A549 (cell line): ENCODE results near the gene SEPHS1. TPM values are rescaled to one million over a fixed set of nuclear protein-coding genes. Genes with fewer than 3 reads are reported as not detected.

Experiments
- ATAC-seq, 2 experiments: fragments of 200-7000 bp in 1 of 2; fragments of >200 bp in 1 of 2; cut with Nextera tagmentation in 1 of 2; cut with Tn5 transposase in 1 of 2; 3 replicates each; pipeline versions ENCODE4 v1.8.0 to v1.9.1; 2018 to 2020; ENCODE audit warnings: mild to moderate bottlenecking in 1 of 2, moderate library complexity in 1 of 2
- CTCF ChIA-PET: fragments of 300-600 bp; sonication (Branson Sonifier 250); formaldehyde crosslinking; extraction: SDS; loops from one replicate; lab custom pipeline; 2021; ENCODE audit warnings: antibody characterized with exemption, inconsistent platforms; lab: Yijun Ruan, JAX
- POLR2A ChIA-PET: fragments of 350-600 bp; formaldehyde crosslinking; extraction: SDS; loops from one replicate; lab custom pipeline; 2021; ENCODE audit warnings: antibody characterized with exemption, inconsistent platforms; lab: Yijun Ruan, JAX
- DNase-seq, 2 experiments: peaks; one replicate each; pipeline versions ENCODE4 v3.0.0 to v3.0.0-alpha.2; 2011 to 2016; ENCODE audit warnings: low read depth in 1 of 2, low spot score in 1 of 2
- FAIRE-seq: peaks from 2 replicates; lab custom pipeline; 2011; peaks lifted over from hg19 to GRCh38; lab: Jason Lieb, UNC
- H3K27ac ChIP-seq, 2 experiments: fragments of >200 bp; sonication (Bioruptor Twin); formaldehyde crosslinking; 3 replicates each; pipeline ENCODE4 v1.5.1; 2016 to 2017
- H3K4me1 ChIP-seq: fragments of >200 bp; sonication (Bioruptor Twin); formaldehyde crosslinking; 3 replicates; pipeline ENCODE4 v1.6.1; 2016
- H3K4me2 ChIP-seq: fragments of >200 bp; sonication (Bioruptor Twin); formaldehyde crosslinking; 3 replicates; pipeline ENCODE4 v1.6.1; 2016
- H3K4me3 ChIP-seq: fragments of >200 bp; sonication (Bioruptor Twin); formaldehyde crosslinking; 3 replicates; pipeline ENCODE4 v1.5.1; 2016
- H3K9me3 ChIP-seq: fragments of >200 bp; sonication (Bioruptor Twin); formaldehyde crosslinking; 3 replicates; pipeline ENCODE4 v1.6.1; 2016
- BCL3 ChIP-seq: fragments of >200 bp; sonication (Bioruptor Twin); formaldehyde crosslinking; IDR thresholded peaks from 3 replicates; pipeline ENCODE4 v1.6.1; 2016
- BHLHE40 ChIP-seq: IDR thresholded peaks from 2 replicates; pipeline ENCODE4 v1.6.1; 2012; ENCODE audit warnings: low read depth, low read length, inconsistent platforms
- CHD4 ChIP-seq: fragments of 200-600 bp; sonication (generic); IDR thresholded peaks from 2 replicates; pipeline ENCODE4 v1.6.1; 2016; ENCODE audit warnings: antibody characterized with exemption, mild to moderate bottlenecking, borderline replicate concordance
- EHF ChIP-seq: fragments of 250-450 bp; sonication (Bioruptor Pico); IDR thresholded peaks from 2 replicates; pipeline ENCODE4 v1.5.0; 2020; ENCODE audit warnings: mild to moderate bottlenecking
- EHMT2 ChIP-seq: fragments of 200-600 bp; sonication (generic); IDR thresholded peaks from 2 replicates; pipeline ENCODE4 v1.6.1; 2016; ENCODE audit warnings: antibody characterized with exemption, low read depth, mild to moderate bottlenecking, moderate library complexity
- ELK1 ChIP-seq: fragments of 150-350 bp; IDR thresholded peaks from 2 replicates; pipeline ENCODE4 v1.6.1; 2014; ENCODE audit warnings: low read depth, mild to moderate bottlenecking, low read length
- FOSB ChIP-seq: fragments of 250-450 bp; sonication (Bioruptor Pico); IDR thresholded peaks from 2 replicates; pipeline ENCODE4 v1.5.0; 2020; ENCODE audit warnings: mild to moderate bottlenecking, moderate library complexity
- FOXS1 ChIP-seq: fragments of 250-450 bp; sonication (Bioruptor Pico); IDR thresholded peaks from 2 replicates; pipeline ENCODE4 v1.5.0; 2020; ENCODE audit warnings: mild to moderate bottlenecking, moderate library complexity
- HDAC2 ChIP-seq: fragments of 200-600 bp; sonication (generic); IDR thresholded peaks from 2 replicates; pipeline ENCODE4 v1.6.1; 2016
- HOXA7 ChIP-seq: fragments of 250-450 bp; sonication (Bioruptor Pico); IDR thresholded peaks from 2 replicates; pipeline ENCODE4 v1.5.0; 2020; ENCODE audit warnings: mild to moderate bottlenecking, moderate library complexity
- HOXB5 ChIP-seq: fragments of 250-450 bp; sonication (Bioruptor Pico); IDR thresholded peaks from 2 replicates; pipeline ENCODE4 v1.5.0; 2020; ENCODE audit warnings: mild to moderate bottlenecking, moderate library complexity
- JUNB ChIP-seq: fragments of >200 bp; sonication (Bioruptor Twin); formaldehyde crosslinking; IDR thresholded peaks from 2 replicates; pipeline ENCODE4 v1.6.1; 2016
- KDM5A ChIP-seq: fragments of 200-600 bp; sonication (generic); IDR thresholded peaks from 2 replicates; pipeline ENCODE4 v1.6.1; 2016; ENCODE audit warnings: antibody characterized with exemption, mild to moderate bottlenecking
- MAX ChIP-seq: IDR thresholded peaks from 2 replicates; pipeline ENCODE4 v1.6.1; 2012
- MAZ ChIP-seq: fragments of 150-350 bp; IDR thresholded peaks from 2 replicates; pipeline ENCODE4 v1.6.1; 2014; ENCODE audit warnings: antibody characterized with exemption, low read depth, low read length, borderline replicate concordance
- NPAS2 ChIP-seq: fragments of 250-450 bp; sonication (Bioruptor Pico); IDR thresholded peaks from 2 replicates; pipeline ENCODE4 v1.8.0; 2022; ENCODE audit warnings: mild to moderate bottlenecking, moderate library complexity, borderline replicate concordance
- PHF8 ChIP-seq: fragments of 200-600 bp; sonication (generic); IDR thresholded peaks from 2 replicates; pipeline ENCODE4 v1.6.1; 2016; ENCODE audit warnings: low read depth, mild to moderate bottlenecking, antibody characterized with exemption, moderate library complexity, borderline replicate concordance
- POLR2A ChIP-seq: IDR thresholded peaks from 2 replicates; pipeline ENCODE4 v1.6.1; 2012; ENCODE audit warnings: mild to moderate bottlenecking, low read length
- RCOR1 ChIP-seq: fragments of 150-350 bp; IDR thresholded peaks from 2 replicates; pipeline ENCODE4 v1.6.1; 2014; ENCODE audit warnings: antibody characterized with exemption, low read length, low read depth
- REST ChIP-seq: fragments of 200-600 bp; sonication (generic); IDR thresholded peaks from 2 replicates; pipeline ENCODE4 v1.6.1; 2016; ENCODE audit warnings: antibody characterized with exemption, mild to moderate bottlenecking, moderate library complexity
- SREBF2 ChIP-seq: fragments of 450-650 bp; IDR thresholded peaks from 2 replicates; pipeline ENCODE4 v1.6.1; 2014; ENCODE audit warnings: mild to moderate bottlenecking, moderate library complexity
- ZSCAN20 ChIP-seq: fragments of 250-450 bp; sonication (Bioruptor Pico); IDR thresholded peaks from 2 replicates; pipeline ENCODE4 v1.8.0; 2022; ENCODE audit warnings: mild to moderate bottlenecking, moderate library complexity
- WGBS: methylation state at CpG from one replicate; pipeline ENCODE4 v1.1.6; 2017; ENCODE audit errors: missing lambda C conversion rate; 5-methylcytosine and 5-hydroxymethylcytosine counted together
- polyA plus RNA-seq, 4 experiments: library from polyadenylated mRNA; depleted of rRNA in 3 of 4; stranded (reverse); fragments of >200 nt; fragmentation: RNase III in 1 of 4; extraction: RNeasy Plus Mini Kit Qiagen cat#74134 plus additional on column Dnase treatment in 1 of 4; gene quantifications; 2 replicates in 3 of 4; 3 replicates in 1 of 4; pipeline ENCODE4 v1.2.3, GENCODE V29; 2011 to 2017

The SEPHS1 gene
- polyA plus RNA-seq, 2 of the 4 experiments (the other 2 are of a cell fraction): 71.4 to 124 TPM

DNA sequence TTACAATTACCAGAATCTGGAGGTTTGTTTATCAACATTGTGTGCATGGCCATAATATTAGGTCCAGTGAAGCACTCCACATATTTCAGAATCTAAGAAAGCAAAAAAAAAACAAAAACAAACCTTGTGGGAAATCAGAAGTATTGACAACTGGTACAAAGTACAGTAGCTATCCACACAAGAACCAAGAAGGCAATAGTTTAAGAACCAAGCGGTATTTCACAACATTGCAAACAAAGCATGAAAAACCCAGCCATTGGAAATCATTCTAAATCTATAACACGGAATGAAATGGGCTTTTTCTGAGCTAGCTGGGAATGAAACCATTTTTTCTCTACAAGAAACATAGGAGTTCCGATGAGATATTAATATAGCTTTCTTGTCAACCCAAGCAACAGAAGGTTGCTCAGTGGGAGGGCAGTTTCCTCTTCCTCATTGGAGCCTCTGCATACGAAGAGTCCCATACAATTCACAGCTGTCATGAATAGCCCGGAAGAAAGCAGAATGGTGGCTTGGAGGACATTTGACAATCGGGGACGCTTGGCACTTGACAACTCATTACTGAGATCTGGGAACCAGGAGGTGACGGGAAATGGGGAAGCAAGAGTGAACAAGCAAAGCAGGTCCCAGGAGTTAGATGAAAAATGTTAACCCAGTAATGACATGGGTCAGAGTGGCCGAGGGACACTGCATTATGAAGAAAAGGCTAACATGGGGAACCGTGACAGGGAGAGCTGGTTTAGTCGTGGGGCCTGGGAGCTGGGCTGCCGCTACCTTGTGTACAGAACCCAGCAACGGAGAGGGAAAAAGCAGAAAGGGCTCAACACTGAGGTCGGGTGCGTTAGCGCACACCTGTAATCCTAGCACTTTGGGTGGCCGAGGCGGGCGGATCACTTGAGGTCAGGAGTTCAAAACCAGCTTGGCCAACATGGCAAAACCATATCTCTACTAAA, 56.0 kb downstream of the SEPHS1 start:
- Histone ChIP-seq H3K4me1 (no peaks in the 10 kb centered on the region), H3K4me3 (no peak overlapping the region), H3K27ac (no peak overlapping the region), H3K9me3 (no peaks in the 10 kb centered on the region), H3K4me2 (no peak overlapping the region)
- DNase-seq: no peak
- POLR2A ChIA-PET: no interaction called here
- no peak for FAIRE-seq
- 91% methylated on average over 19 of the region's 19 CpGs for WGBS
- ATAC-seq: no peak
- TF ChIP-seq RCOR1: no peak
- no peak for TF ChIP-seq HOXB5 (CRISPR knock-in tag)
- TF ChIP-seq REST: no peak
- no peak for TF ChIP-seq MAZ
- TF ChIP-seq FOSB (CRISPR knock-in tag): no peak
- no peak for TF ChIP-seq POLR2A
- no peak for TF ChIP-seq CHD4
- no peak for TF ChIP-seq ELK1
- TF ChIP-seq SREBF2: no peak
- TF ChIP-seq JUNB: no peak
- TF ChIP-seq HDAC2: no peak
- no peak for TF ChIP-seq BCL3
- TF ChIP-seq FOXS1 (CRISPR knock-in tag): no peak
- CTCF ChIA-PET: interaction anchor here (1.6 to 4.2 kb wide), 2 partner anchors 9 to 85 kb away, joined by 5 to 23 read pairs; partner anchors contain the start of gene PHYH

DNA sequence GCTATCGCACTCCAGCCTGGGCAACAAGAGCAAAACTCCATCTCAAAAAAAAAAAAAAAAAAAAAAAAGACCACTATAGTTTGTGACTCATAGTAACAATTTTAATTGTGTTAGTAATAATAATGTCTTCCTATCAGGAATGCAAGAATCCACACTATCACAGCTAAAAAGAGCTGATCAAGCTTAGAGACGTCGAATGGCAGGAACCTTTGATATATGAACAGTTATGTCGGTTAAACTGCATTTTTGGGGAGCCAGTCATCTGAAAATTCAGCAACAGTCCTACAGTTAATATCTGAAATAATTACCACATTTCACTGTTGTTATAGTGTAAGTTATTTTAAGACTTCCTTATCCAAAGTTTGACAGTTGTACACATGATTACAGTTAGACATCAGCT, 57.0 kb downstream of the SEPHS1 start:
- ChIA-PET CTCF (interaction anchor here (4.2 kb wide), 1 partner anchor 10 kb away, joined by 23 read pairs; the partner anchor contains the start of gene PHYH), POLR2A (no interaction called here)
- H3K4me2 ChIP-seq: no peak overlapping the region
- no peak overlapping the region for H3K4me3 ChIP-seq
- FAIRE-seq (no peak), ATAC-seq (no peak), DNase-seq (no peak)
- H3K27ac ChIP-seq: no peak overlapping the region
- TF ChIP-seq MAX (no peak), ZSCAN20 (CRISPR knock-in tag) (no peak), EHF (CRISPR knock-in tag) (no peak), KDM5A (no peak), EHMT2 (no peak), NPAS2 (CRISPR knock-in tag) (no peak), BHLHE40 (no peak), JUNB (no peak), PHF8 (no peak), HOXA7 (no peak)
- 88% methylated on average over 4 of the region's 4 CpGs for WGBS
- H3K9me3 ChIP-seq: no peaks in the 10 kb centered on the region
- H3K4me1 ChIP-seq: no peaks in the 10 kb centered on the region
